Measurements from ENCODE around the gene RYR2. TPM values are rescaled to one million over a fixed set of nuclear protein-coding genes. Genes with fewer than 3 reads are reported as not detected.

The RYR2 gene
- total and polyA plus RNA-seq, 7 donors: under 0.01 to 22.4 (median 6.1) TPM

GRCh38 chr1:237570530-237570929 lies 528.5 kb downstream of the RYR2 start:
- TF ChIP-seq POLR2A (IDR thresholded peaks at IDR 0.05) (no peak), POLR2AphosphoS5 (IDR thresholded peaks at IDR 0.05) (no peak), EP300 (IDR thresholded peaks at IDR 0.05) (no peak), CTCF (IDR thresholded peaks at IDR 0.05) (no peak)
- Histone ChIP-seq H3K4me3 (no peak overlapping the region), H3K27me3 (no peaks in the 10 kb centered on the region), H3K4me1 (no peaks in the 10 kb centered on the region), H3K27ac (no peak overlapping the region), H3K36me3 (peaks cover 0 to 4% (median 0%) of the 10 kb centered on the region in 4 donors), H3K9me3 (peaks cover 0 to 5% (median 0%) of the 10 kb centered on the region in 4 donors)
- no peak for DNase-seq
- intact Hi-C loops (cut with DNase I): no loop called here
- 92 to 93% methylated on average over 5 of the region's 5 CpGs for WGBS, 2 donors

- TF ChIP-seq CTCF (IDR thresholded peaks at IDR 0.05): no peak
- no peak for TF ChIP-seq POLR2A (IDR thresholded peaks at IDR 0.05)
- TF ChIP-seq POLR2AphosphoS5 (IDR thresholded peaks at IDR 0.05): no peak
- no peak for TF ChIP-seq EP300 (IDR thresholded peaks at IDR 0.05)
- H3K9me3 ChIP-seq: peaks cover 0 to 7% (median 0%) of the 10 kb centered on the region in 4 donors
- DNase-seq: no peak
- no peaks in the 10 kb centered on the region for H3K27me3 ChIP-seq
- no peak overlapping the region for H3K27ac ChIP-seq
- H3K4me3 ChIP-seq: no peak overlapping the region
- no peaks in the 10 kb centered on the region for H3K36me3 ChIP-seq
- WGBS, 2 donors: 39 to 49% methylated on average over 2 of the region's 2 CpGs
- intact Hi-C loops (cut with DNase I): no loop called here
- no peaks in the 10 kb centered on the region for H3K4me1 ChIP-seq
Measured at GRCh38 chr1:237574536-237574935, 532.6 kb downstream of the RYR2 start.

GRCh38 chr1:237578540-237578939 lies 536.6 kb downstream of the RYR2 start:
- WGBS, 2 donors: 88 to 91% methylated on average over 3 of the region's 3 CpGs
- no peaks in the 10 kb centered on the region for H3K27me3 ChIP-seq
- intact Hi-C loops (cut with DNase I): no loop called here
- no peak for DNase-seq
- H3K4me3 ChIP-seq: no peak overlapping the region
- H3K36me3 ChIP-seq: no peaks in the 10 kb centered on the region
- H3K4me1 ChIP-seq: no peaks in the 10 kb centered on the region
- H3K27ac ChIP-seq: no peak overlapping the region
- H3K9me3 ChIP-seq: peaks cover 0 to 7% (median 0%) of the 10 kb centered on the region in 4 donors
- TF ChIP-seq POLR2A (IDR thresholded peaks at IDR 0.05) (no peak), POLR2AphosphoS5 (IDR thresholded peaks at IDR 0.05) (no peak), CTCF (IDR thresholded peaks at IDR 0.05) (no peak), EP300 (IDR thresholded peaks at IDR 0.05) (no peak)

DNA sequence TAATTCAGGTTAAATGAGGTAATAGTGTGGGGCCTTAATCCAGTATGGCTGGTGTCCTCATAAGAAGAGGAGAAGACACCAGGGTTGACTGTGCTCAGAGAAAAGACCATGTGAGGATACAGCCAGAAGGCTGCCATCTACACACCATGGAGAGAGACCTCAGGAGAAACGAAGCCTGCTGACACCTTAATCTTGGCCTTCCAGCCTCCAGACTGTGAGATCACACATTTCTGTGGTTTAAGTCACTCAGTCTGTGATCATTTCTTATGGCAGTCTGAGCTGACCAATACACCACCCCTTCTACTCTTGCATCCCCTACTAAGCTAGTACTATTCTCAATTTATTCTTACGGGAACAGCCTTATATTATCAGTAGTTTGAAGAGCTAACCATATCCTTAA lies 538.7 kb downstream of the RYR2 start:
- DNase-seq: no peak
- no peaks in the 10 kb centered on the region for H3K27me3 ChIP-seq
- no peak overlapping the region for H3K27ac ChIP-seq
- H3K4me1 ChIP-seq: no peaks in the 10 kb centered on the region
- TF ChIP-seq POLR2A (IDR thresholded peaks at IDR 0.05): no peak
- no peak for TF ChIP-seq CTCF (IDR thresholded peaks at IDR 0.05)
- WGBS, 2 donors: 65 to 81% methylated on average over 2 of the region's 2 CpGs
- H3K9me3 ChIP-seq: peaks cover 0 to 2% (median 0%) of the 10 kb centered on the region in 4 donors
- H3K4me3 ChIP-seq: no peak overlapping the region
- H3K36me3 ChIP-seq: no peaks in the 10 kb centered on the region
- intact Hi-C loops (cut with DNase I): no loop called here

DNA sequence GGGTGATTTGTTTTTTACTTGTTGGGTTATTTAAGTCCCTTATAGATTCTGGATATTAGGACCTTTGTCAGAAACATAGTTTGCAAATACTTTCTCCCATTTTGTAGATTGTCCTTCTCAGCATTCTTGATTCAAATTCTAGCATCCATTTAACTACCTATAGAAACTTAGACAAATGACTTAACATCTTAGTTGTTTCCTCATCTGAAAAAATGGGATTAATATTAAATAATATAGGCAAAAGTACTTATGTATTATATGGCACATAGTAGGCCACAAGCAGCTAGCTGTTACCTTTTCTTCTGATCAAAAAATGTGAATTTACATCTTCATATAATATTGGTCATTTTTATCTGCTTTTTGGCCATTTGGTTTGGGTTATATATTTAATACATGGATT lies 541.3 kb downstream of the RYR2 start:
- DNase-seq: no peak
- no peak for TF ChIP-seq CTCF (IDR thresholded peaks at IDR 0.05)
- TF ChIP-seq POLR2A (IDR thresholded peaks at IDR 0.05): no peak
- no peak for TF ChIP-seq EP300 (IDR thresholded peaks at IDR 0.05)
- no peak for TF ChIP-seq POLR2AphosphoS5 (IDR thresholded peaks at IDR 0.05)
- no peaks in the 10 kb centered on the region for H3K4me1 ChIP-seq
- no peak overlapping the region for H3K27ac ChIP-seq
- H3K9me3 ChIP-seq: peaks cover 0 to 2% (median 0%) of the 10 kb centered on the region in 4 donors
- intact Hi-C loops (cut with DNase I): no loop called here
- no peaks in the 10 kb centered on the region for H3K36me3 ChIP-seq
- no peak overlapping the region for H3K4me3 ChIP-seq
- no peaks in the 10 kb centered on the region for H3K27me3 ChIP-seq
